Suprapubic skin (tissue), 4 donors: Measurements from ENCODE around the gene SP100. TPM values are rescaled to one million over a fixed set of nuclear protein-coding genes. Genes with fewer than 3 reads are reported as not detected.

Experiments
- DNase-seq, 2 donors: peaks; one replicate each; pipeline ENCODE4 v3.0.0-alpha.2; 2019; ENCODE audit warnings: low spot score in 2 of 2
- H3K27ac ChIP-seq: fragments of 200-600 bp; sonication (generic); one replicate; pipeline ENCODE4 v1.5.1; 2019
- H3K27me3 ChIP-seq: fragments of 200-600 bp; sonication (generic); one replicate; pipeline ENCODE4 v1.5.1; 2019
- H3K36me3 ChIP-seq: fragments of 200-600 bp; sonication (generic); one replicate; pipeline ENCODE4 v1.5.1; 2019
- H3K4me1 ChIP-seq: fragments of 200-600 bp; sonication (generic); one replicate; pipeline ENCODE4 v1.5.1; 2019
- H3K4me3 ChIP-seq: fragments of 200-600 bp; sonication (generic); one replicate; pipeline ENCODE4 v1.5.1; 2019; ENCODE audit warnings: mild to moderate bottlenecking
- H3K9me3 ChIP-seq: fragments of 200-600 bp; sonication (generic); one replicate; pipeline ENCODE4 v1.5.1; 2019
- EP300 ChIP-seq: sonication (generic); formaldehyde crosslinking; IDR thresholded peaks from one replicate; pipeline ENCODE4 v1.6.1; 2017; ENCODE audit warnings: antibody characterized with exemption
- POLR2A ChIP-seq, 2 donors: fragments of 450-650 bp; IDR thresholded peaks; one replicate each; pipeline ENCODE4 v1.6.1; 2017; ENCODE audit warnings: antibody characterized with exemption in 2 of 2, mild to moderate bottlenecking in 2 of 2, moderate library complexity in 2 of 2
- POLR2AphosphoS5 ChIP-seq, 3 donors: sonication (generic); formaldehyde crosslinking; IDR thresholded peaks; one replicate each; pipeline ENCODE4 v1.6.1; 2017; ENCODE audit warnings: antibody characterized with exemption in 3 of 3
- WGBS: methylation state at CpG from one replicate; pipeline ENCODE4 v1.1.5; 2018; 5-methylcytosine and 5-hydroxymethylcytosine counted together
- total RNA-seq, 4 donors: library from RNA; depleted of rRNA; stranded (reverse); fragments of >200 nt; gene quantifications; one replicate each; pipeline ENCODE4 v1.1.0, GENCODE V29; 2016
- TF ChIP-seq, protein P1 (sequence below), 2 donors: fragments of 200-600 bp in 1 of 2; fragments of 450-650 bp in 1 of 2; sonication (generic) in 1 of 2; IDR thresholded peaks; one replicate each; pipeline ENCODE4 v1.5.1; 2016 to 2019; ENCODE audit warnings: antibody characterized with exemption in 2 of 2, mild to moderate bottlenecking in 1 of 2, moderate library complexity in 1 of 2

SP100 gene
- total RNA-seq, 4 donors from 2014 or later = 38.7 to 118 (median 65.6) TPM

DNA sequence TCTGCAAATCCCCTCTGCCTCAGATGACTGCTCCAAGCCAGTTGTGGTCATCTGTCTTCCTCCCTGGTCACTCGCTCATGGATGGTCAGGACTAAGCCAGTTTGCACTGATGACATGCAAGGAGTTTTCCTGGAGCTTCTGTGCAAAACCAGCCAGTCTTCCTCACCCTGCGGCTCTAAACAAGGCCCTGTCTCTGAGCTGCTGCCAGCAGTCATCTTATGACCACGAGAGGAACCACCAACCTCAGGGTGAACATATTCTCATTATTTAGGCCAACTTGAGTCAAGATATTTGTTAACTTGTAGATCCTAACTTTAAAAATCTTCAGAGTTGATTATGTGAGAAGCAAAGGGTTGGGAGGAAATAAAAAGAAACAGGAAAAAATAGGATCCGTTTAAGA, 176.8 kb downstream of the SP100 start:
- no peak overlapping the region for H3K4me3 ChIP-seq
- DNase-seq = no peak
- H3K36me3 ChIP-seq = no peaks in the 10 kb centered on the region
- no peak overlapping the region for H3K27ac ChIP-seq
- 81% methylated on average over 4 of the region's 4 CpGs for whole genome bisulfite sequencing
- no peaks in the 10 kb centered on the region for H3K4me1 ChIP-seq
- TF ChIP-seq POLR2A (IDR thresholded peaks at IDR 0.05) = no peak
- TF ChIP-seq, protein P1, sequence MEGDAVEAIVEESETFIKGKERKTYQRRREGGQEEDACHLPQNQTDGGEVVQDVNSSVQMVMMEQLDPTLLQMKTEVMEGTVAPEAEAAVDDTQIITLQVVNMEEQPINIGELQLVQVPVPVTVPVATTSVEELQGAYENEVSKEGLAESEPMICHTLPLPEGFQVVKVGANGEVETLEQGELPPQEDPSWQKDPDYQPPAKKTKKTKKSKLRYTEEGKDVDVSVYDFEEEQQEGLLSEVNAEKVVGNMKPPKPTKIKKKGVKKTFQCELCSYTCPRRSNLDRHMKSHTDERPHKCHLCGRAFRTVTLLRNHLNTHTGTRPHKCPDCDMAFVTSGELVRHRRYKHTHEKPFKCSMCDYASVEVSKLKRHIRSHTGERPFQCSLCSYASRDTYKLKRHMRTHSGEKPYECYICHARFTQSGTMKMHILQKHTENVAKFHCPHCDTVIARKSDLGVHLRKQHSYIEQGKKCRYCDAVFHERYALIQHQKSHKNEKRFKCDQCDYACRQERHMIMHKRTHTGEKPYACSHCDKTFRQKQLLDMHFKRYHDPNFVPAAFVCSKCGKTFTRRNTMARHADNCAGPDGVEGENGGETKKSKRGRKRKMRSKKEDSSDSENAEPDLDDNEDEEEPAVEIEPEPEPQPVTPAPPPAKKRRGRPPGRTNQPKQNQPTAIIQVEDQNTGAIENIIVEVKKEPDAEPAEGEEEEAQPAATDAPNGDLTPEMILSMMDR (IDR thresholded peaks at IDR 0.05) = no peak
- no peak for TF ChIP-seq EP300
- TF ChIP-seq POLR2AphosphoS5 (IDR thresholded peaks at IDR 0.05) = no peak
- peaks cover 2% of the 10 kb centered on the region for H3K27me3 ChIP-seq
- H3K9me3 ChIP-seq = no peaks in the 10 kb centered on the region

Other genes starting within 250 kb of the SP100 start
- 10 to 100 TPM; 11.8 to 32.7 (median 21.2) TPM for gene SP110, start 196.2 kb upstream of the SP100 start, total RNA-seq
- 1 to 10 TPM in 2 of 4 donors, under 1 TPM in 2; 0.47 to 2.7 (median 1.8) TPM for gene SP140, start 190.5 kb upstream of the SP100 start, total RNA-seq
- gene SP140L, start 89.0 kb upstream of the SP100 start, total RNA-seq = 1 to 10 TPM in 3 of 4 donors, under 1 TPM in 1; 0.98 to 6.3 (median 2.5) TPM